Esophagus squamous epithelium (tissue), 5 donors: ENCODE measurements around the gene SLC8A2. TPM values are rescaled to one million over a fixed set of nuclear protein-coding genes. Genes with fewer than 3 reads are reported as not detected.
"Not testable (repeated sequence)": the region's sequence is repeated elsewhere in the genome, so short reads cannot be mapped to it uniquely, and the experiment has no call there.

Experiments
- DNase-seq: peaks from one replicate; lab custom pipeline; 2025; lab: John Stamatoyannopoulos, UW
- H3K27ac ChIP-seq, 4 donors: fragments of 200-600 bp; sonication (generic); one replicate each; pipeline ENCODE4 v1.5.1; 2016 to 2019; ENCODE audit warnings: mild to moderate bottlenecking in 1 of 4
- H3K27me3 ChIP-seq, 4 donors: fragments of 200-600 bp; sonication (generic); 1 replicate in 3 of 4; 2 replicates in 1 of 4; pipeline versions ENCODE4 v1.5.1 to v1.6.0; 2017 to 2021; ENCODE audit warnings: antibody characterized with exemption in 1 of 4
- H3K36me3 ChIP-seq, 3 donors: fragments of 200-600 bp; sonication (generic); one replicate each; pipeline ENCODE4 v1.5.1; 2016 to 2019
- H3K4me1 ChIP-seq, 3 donors: fragments of 200-600 bp; sonication (generic); one replicate each; pipeline ENCODE4 v1.5.1; 2017 to 2019
- H3K4me3 ChIP-seq, 4 donors: fragments of 200-600 bp; sonication (generic); 1 replicate in 3 of 4; 2 replicates in 1 of 4; pipeline ENCODE4 v1.5.1; 2016 to 2019; ENCODE audit warnings: mild to moderate bottlenecking in 2 of 4, moderate library complexity in 1 of 4
- H3K9me3 ChIP-seq, 3 donors: fragments of 200-600 bp; sonication (generic); one replicate each; pipeline ENCODE4 v1.5.1; 2016 to 2019
- POLR2A ChIP-seq, 4 donors: fragments of 450-650 bp; IDR thresholded peaks; one replicate each; pipeline ENCODE4 v1.6.1; 2017; ENCODE audit warnings: antibody characterized with exemption in 4 of 4, mild to moderate bottlenecking in 4 of 4, moderate library complexity in 3 of 4
- WGBS, 2 donors: methylation state at CpG; one replicate each; pipeline ENCODE4 v1.1.5; 2018; 5-methylcytosine and 5-hydroxymethylcytosine counted together
- intact Hi-C: fragments of 100-400 bp; cut with DNase I; formaldehyde crosslinking; loops from one replicate; pipeline ENCODE4 v1.15.0; 2022
- total RNA-seq, 4 donors: library from RNA; depleted of rRNA; stranded (reverse); fragments of >200 nt; gene quantifications; one replicate each; pipeline ENCODE4 v1.1.0, GENCODE V29; 2016
- TF ChIP-seq, protein P1 (sequence below), 6 experiments: fragments of 450-650 bp in 4 of 6; fragments of 200-600 bp in 2 of 6; sonication (generic) in 2 of 6; IDR thresholded peaks; one replicate each; pipeline ENCODE4 v1.5.1; 2016 to 2019; ENCODE audit warnings: antibody characterized with exemption in 6 of 6, mild to moderate bottlenecking in 4 of 6, moderate library complexity in 4 of 6
- donor health status: DM: yes; HTN: yes; CAD: no.

SLC8A2 gene
- total RNA-seq, 4 donors from 2014 or later = 0.08 to 5.0 (median 3.6) TPM; not detected in 1

DNA sequence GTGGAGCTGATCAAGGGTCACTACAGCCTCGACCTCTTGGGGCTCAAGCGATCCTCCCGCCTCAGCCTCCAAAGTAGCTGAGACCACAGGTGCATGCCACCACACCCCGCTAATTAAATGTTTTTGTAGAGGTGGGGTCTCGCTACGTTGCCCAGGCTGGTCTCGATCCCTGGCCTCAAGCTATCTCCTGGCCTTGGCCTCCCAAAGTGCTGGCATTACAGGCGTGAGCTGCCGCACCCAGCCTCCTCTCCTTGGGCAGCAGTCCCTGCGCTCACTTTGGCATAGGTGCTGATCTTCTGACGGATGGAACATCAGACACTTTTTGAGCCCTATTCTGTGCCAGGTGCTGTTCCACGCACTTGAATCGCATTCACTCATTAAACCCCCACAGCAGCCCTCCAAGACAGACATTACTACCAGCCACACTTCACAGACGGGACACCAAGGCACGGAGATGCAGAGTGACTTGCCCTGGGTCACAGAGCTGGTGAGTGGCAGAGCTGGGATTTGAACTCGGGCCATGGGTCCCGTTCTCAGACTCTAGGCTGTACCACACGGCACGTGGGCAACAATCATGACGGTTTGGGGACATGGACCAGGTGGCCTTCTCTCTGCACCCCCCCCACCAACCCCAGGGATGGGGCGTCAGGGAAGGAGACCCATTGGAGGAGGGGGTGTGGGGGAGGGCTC is 55.6 kb downstream of the SLC8A2 start:
- no peak for DNase-seq
- Histone ChIP-seq H3K36me3 (no peaks in the 10 kb centered on the region), H3K27me3 (peaks cover 0 to 94% (median 10%) of the 10 kb centered on the region in 4 donors), H3K9me3 (no peaks in the 10 kb centered on the region), H3K4me3 (no peak overlapping the region), H3K4me1 (peaks cover 7 to 33% (median 12%) of the 10 kb centered on the region in 3 donors), H3K27ac (no peak overlapping the region)
- intact Hi-C loops = no loop called here
- no peak for TF ChIP-seq POLR2A (IDR thresholded peaks at IDR 0.05)
- TF ChIP-seq, protein P1, sequence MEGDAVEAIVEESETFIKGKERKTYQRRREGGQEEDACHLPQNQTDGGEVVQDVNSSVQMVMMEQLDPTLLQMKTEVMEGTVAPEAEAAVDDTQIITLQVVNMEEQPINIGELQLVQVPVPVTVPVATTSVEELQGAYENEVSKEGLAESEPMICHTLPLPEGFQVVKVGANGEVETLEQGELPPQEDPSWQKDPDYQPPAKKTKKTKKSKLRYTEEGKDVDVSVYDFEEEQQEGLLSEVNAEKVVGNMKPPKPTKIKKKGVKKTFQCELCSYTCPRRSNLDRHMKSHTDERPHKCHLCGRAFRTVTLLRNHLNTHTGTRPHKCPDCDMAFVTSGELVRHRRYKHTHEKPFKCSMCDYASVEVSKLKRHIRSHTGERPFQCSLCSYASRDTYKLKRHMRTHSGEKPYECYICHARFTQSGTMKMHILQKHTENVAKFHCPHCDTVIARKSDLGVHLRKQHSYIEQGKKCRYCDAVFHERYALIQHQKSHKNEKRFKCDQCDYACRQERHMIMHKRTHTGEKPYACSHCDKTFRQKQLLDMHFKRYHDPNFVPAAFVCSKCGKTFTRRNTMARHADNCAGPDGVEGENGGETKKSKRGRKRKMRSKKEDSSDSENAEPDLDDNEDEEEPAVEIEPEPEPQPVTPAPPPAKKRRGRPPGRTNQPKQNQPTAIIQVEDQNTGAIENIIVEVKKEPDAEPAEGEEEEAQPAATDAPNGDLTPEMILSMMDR (IDR thresholded peaks at IDR 0.05) = no peak
- 78 to 88% methylated on average over 13 of the region's 21 CpGs for whole genome bisulfite sequencing, 2 donors

DNA sequence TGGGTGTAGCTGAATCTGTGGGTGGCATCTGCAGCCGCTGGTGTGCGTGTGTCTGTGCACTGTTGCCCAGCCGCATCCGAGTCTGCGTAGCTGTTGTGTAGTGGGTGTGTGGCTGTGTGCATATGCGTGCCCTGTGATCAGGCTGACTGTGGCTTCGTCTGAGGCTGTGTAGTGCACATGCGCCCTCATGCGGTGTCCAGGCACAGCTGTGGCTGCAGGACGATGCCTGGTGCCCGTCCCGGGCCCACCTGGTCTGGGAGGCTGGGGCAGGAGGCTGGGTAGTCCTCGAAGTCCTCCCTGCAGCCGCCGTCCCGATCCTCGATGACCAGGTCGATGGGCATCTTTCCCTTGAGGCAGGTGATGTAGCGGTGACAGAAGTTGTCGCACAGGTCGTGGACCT is 57.2 kb downstream of the SLC8A2 start:
- Histone ChIP-seq H3K4me3 (no peak overlapping the region), H3K36me3 (no peaks in the 10 kb centered on the region), H3K27me3 (peaks cover 0 to 79% (median 5%) of the 10 kb centered on the region in 4 donors), H3K27ac (no peak overlapping the region), H3K9me3 (no peaks in the 10 kb centered on the region), H3K4me1 (peaks cover 7 to 25% (median 12%) of the 10 kb centered on the region in 3 donors)
- WGBS, 2 donors = 83 to 85% methylated on average over 4 to 7 of the region's 21 CpGs
- intact Hi-C loops = no loop called here
- TF ChIP-seq POLR2A (IDR thresholded peaks at IDR 0.05) = no peak
- TF ChIP-seq, protein P1 (IDR thresholded peaks at IDR 0.05) = no peak
- DNase-seq = no peak

DNA sequence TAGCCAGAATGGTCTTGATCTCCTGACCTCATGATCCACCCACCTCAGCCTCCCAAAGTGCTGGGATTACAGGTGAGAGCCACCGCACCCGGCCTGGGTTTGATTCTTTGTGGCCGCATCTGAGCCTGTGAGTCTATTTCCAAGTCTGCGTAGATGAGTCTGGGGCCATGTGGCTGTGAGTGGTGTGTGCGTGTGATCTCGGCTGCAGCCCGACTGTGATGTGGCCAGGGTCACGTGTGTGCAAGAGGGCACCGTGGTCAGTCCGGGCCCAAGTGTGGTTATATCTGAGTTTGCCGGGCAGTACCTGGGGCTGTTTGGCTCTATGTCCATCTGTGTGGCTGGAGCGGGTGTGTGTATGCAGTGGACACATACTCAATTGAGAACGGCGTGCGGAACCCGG is 57.8 kb downstream of the SLC8A2 start:
- no peak overlapping the region for H3K27ac ChIP-seq
- H3K9me3 ChIP-seq = no peaks in the 10 kb centered on the region
- DNase-seq = no peak
- TF ChIP-seq POLR2A (IDR thresholded peaks at IDR 0.05) = no peak
- TF ChIP-seq, protein P1 (IDR thresholded peaks at IDR 0.05) = no peak
- intact Hi-C loops = no loop called here
- peaks cover 4 to 20% (median 12%) of the 10 kb centered on the region in 3 donors for H3K4me1 ChIP-seq
- H3K4me3 ChIP-seq = no peak overlapping the region
- 81 to 91% methylated on average over 6 to 14 of the region's 16 CpGs for WGBS, 2 donors
- H3K27me3 ChIP-seq = peaks cover 0 to 79% (median 4%) of the 10 kb centered on the region in 4 donors
- H3K36me3 ChIP-seq = no peaks in the 10 kb centered on the region

DNA sequence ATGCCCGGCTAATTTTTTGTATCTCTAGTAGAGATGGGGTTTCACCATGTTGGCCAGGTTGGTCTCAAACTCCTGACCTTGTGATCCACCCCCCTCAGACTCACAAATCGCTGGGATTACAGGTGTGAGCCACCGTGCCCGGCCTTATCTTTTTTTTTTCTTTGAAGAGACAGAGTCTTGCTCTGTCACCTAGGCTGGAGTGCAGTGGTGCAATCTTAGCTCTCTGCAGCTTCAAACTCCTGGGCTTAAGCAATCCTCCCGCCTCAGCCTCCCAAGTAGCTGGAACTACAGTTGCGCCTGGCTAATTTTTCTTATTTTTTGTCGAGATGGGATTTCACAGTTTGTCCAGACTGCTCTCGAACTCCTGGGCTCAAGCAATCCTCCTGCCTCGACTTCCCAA is 60.0 kb downstream of the SLC8A2 start:
- Histone ChIP-seq H3K27me3 (peaks cover 0 to 78% (median under 1%) of the 10 kb centered on the region in 4 donors), H3K27ac (peak overlapping the region in 1 of 4 donors; percentile 33)
- H3K4me3 ChIP-seq, DNase-seq, H3K4me1 ChIP-seq, intact Hi-C loops, H3K9me3 ChIP-seq, H3K36me3 ChIP-seq: not testable (repeated sequence)
- 63 to 65% methylated on average over 9 of the region's 9 CpGs for WGBS, 2 donors

DNA sequence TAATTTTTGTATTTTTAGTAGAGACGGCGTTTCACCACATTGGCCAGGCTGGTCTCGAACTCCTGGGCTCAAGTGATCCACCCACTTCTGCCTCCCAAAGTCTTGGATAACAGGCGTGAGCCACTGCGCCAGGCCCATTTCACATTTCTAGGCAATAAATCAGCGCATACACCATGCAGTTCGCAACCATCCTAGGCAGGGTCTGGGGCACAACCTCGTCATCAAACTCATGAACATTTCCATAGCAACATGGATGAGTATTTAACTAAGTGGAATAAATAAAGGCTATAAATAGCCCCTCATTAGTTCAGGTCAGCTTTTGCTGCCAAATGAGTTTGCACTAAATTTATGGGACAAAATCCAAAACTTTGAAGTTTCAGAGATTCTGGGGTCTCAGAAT is 60.6 kb downstream of the SLC8A2 start:
- Histone ChIP-seq H3K4me3 (no peak overlapping the region), H3K4me1 (peaks cover 0 to 5% (median 0%) of the 10 kb centered on the region in 3 donors), H3K27me3 (peaks cover 0 to 78% (median 0%) of the 10 kb centered on the region in 4 donors), H3K27ac (peak overlapping the region in 1 of 4 donors; percentile 33), H3K9me3 (no peaks in the 10 kb centered on the region), H3K36me3 (no peaks in the 10 kb centered on the region)
- TF ChIP-seq, protein P1 (IDR thresholded peaks at IDR 0.05) = no peak
- no peak for TF ChIP-seq POLR2A (IDR thresholded peaks at IDR 0.05)
- 71 to 72% methylated on average over 8 of the region's 8 CpGs for WGBS, 2 donors
- intact Hi-C loops = no loop called here
- DNase-seq = no peak
